Endothelial cell (in vitro differentiated cells): Measurements from ENCODE around the gene AFMID. TPM values are rescaled to one million over a fixed set of nuclear protein-coding genes. Genes with fewer than 3 reads are reported as not detected.

ENCODE experiments used
- DNase-seq: peaks from one replicate; pipeline ENCODE4 v3.0.0; 2021; ENCODE audit warnings: low spot score
- H3K27ac Mint-ChIP-seq: one replicate; pipeline ENCODE4 v1.8.0; 2021; ENCODE audit warnings: mixed read lengths, inconsistent platforms; ENCODE audit not compliant: unreplicated experiment
- H3K27me3 Mint-ChIP-seq: one replicate; pipeline ENCODE4 v1.8.0; 2021; ENCODE audit warnings: mild to moderate bottlenecking, moderate library complexity, mixed read lengths, inconsistent platforms; ENCODE audit not compliant: unreplicated experiment
- H3K36me3 Mint-ChIP-seq: one replicate; pipeline ENCODE4 v1.8.0; 2021; ENCODE audit warnings: mild to moderate bottlenecking, low read depth, mixed read lengths, inconsistent platforms; ENCODE audit not compliant: unreplicated experiment
- H3K4me1 Mint-ChIP-seq: one replicate; pipeline ENCODE4 v1.8.0; 2021; ENCODE audit warnings: mild to moderate bottlenecking, mixed read lengths, inconsistent platforms; ENCODE audit not compliant: unreplicated experiment
- H3K4me3 Mint-ChIP-seq: one replicate; pipeline ENCODE4 v1.8.0; 2021; ENCODE audit warnings: mild to moderate bottlenecking, mixed read lengths, inconsistent platforms; ENCODE audit not compliant: unreplicated experiment
- H3K9me3 Mint-ChIP-seq: one replicate; pipeline ENCODE4 v1.8.0; 2021; ENCODE audit warnings: mixed read lengths, inconsistent platforms; ENCODE audit not compliant: unreplicated experiment
- total RNA-seq: library from RNA; stranded (reverse); fragmentation: NEBNext Ultra II Directional; extraction: Animal tissue kit (Norgen Biotek cat#: 25700); gene quantifications from one replicate; pipeline ENCODE4 v1.2.1, GENCODE V29; 2021; ENCODE audit not compliant: unreplicated experiment
- TF ChIP-seq, protein P1 (sequence below): fragments of 200-600 bp; sonication (generic); IDR thresholded peaks from one replicate; pipeline ENCODE4 v1.5.0; 2021; ENCODE audit warnings: antibody characterized with exemption; ENCODE audit not compliant: unreplicated experiment

Gene AFMID
- total RNA-seq, 1 donor from 2014 or later, result 135 TPM

DNA sequence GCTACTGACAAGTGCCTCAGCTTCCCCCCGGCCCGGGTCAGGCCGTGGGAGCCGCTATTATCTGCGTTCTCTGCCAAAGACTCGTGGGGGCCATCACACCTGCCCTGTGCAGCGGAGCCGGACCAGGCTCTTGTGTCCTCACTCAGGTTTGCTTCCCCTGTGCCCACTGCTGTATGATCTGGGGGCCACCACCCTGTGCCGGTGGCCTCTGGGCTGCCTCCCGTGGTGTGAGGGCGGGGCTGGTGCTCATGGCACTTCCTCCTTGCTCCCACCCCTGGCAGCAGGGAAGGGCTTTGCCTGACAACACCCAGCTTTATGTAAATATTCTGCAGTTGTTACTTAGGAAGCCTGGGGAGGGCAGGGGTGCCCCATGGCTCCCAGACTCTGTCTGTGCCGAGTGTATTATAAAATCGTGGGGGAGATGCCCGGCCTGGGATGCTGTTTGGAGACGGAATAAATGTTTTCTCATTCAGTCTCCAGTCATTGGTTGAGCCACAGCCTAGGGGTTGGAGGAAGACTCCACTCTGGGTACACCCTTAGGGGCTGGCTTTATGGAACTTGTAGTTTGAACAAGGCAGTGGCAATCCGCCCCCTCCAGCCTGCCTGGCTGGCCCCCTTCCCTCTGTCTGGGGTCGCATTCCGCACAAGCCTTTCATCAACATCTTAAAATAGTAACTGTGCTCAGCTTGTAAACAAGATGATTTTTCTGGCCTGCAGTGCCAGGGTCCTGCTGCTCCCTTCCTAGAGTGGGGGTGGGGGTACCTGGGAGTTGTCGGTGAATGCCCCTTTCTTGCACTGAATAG lies 14.7 kb upstream of the AFMID start:
- no peak overlapping the region for H3K4me3 Mint-ChIP-seq
- H3K27ac Mint-ChIP-seq, result no peak overlapping the region
- no peaks in the 10 kb centered on the region for H3K9me3 Mint-ChIP-seq
- TF ChIP-seq, protein P1, sequence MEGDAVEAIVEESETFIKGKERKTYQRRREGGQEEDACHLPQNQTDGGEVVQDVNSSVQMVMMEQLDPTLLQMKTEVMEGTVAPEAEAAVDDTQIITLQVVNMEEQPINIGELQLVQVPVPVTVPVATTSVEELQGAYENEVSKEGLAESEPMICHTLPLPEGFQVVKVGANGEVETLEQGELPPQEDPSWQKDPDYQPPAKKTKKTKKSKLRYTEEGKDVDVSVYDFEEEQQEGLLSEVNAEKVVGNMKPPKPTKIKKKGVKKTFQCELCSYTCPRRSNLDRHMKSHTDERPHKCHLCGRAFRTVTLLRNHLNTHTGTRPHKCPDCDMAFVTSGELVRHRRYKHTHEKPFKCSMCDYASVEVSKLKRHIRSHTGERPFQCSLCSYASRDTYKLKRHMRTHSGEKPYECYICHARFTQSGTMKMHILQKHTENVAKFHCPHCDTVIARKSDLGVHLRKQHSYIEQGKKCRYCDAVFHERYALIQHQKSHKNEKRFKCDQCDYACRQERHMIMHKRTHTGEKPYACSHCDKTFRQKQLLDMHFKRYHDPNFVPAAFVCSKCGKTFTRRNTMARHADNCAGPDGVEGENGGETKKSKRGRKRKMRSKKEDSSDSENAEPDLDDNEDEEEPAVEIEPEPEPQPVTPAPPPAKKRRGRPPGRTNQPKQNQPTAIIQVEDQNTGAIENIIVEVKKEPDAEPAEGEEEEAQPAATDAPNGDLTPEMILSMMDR, result no peak
- DNase-seq, result no peak
- H3K4me1 Mint-ChIP-seq, result peaks cover 10% of the 10 kb centered on the region
- H3K36me3 Mint-ChIP-seq, result peaks cover 15% of the 10 kb centered on the region
- peaks cover 6% of the 10 kb centered on the region for H3K27me3 Mint-ChIP-seq

DNA sequence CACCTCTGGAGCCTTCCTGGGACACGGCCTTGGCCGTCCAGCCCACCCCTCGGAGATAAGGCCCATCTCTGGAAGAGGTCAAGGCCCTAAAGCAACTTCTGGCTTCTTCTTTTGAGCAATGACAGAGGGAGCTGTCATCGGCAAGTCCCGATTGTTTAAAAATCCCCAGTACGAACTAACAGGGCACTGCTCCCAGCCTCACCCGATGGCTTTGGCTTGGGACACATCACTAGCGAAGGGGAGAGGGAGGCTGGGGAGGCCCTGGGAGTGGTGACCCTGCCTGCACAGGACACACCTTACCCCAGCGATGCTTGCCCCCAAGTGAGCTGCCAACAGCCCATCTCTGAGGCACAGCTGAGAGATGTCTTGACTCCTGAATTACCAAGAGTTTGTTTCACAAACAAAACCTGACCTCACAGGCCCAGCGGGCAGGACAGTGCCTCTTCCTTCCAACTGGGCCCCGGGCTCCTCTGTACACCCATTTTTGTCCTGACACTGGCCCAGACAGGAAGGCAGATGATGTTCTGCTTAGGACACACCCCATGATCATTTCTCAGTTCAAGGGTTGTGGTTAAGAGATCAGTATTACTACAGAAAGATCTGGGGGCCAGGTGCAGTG lies 14.0 kb upstream of the AFMID start:
- H3K36me3 Mint-ChIP-seq, result peaks cover 15% of the 10 kb centered on the region
- TF ChIP-seq, protein P1, result no peak
- no peaks in the 10 kb centered on the region for H3K9me3 Mint-ChIP-seq
- peaks cover 5% of the 10 kb centered on the region for H3K27me3 Mint-ChIP-seq
- DNase-seq, result no peak
- peaks cover 10% of the 10 kb centered on the region for H3K4me1 Mint-ChIP-seq
- peak overlapping the region; percentile 67 for H3K4me3 Mint-ChIP-seq
- H3K27ac Mint-ChIP-seq, result no peak overlapping the region

DNA sequence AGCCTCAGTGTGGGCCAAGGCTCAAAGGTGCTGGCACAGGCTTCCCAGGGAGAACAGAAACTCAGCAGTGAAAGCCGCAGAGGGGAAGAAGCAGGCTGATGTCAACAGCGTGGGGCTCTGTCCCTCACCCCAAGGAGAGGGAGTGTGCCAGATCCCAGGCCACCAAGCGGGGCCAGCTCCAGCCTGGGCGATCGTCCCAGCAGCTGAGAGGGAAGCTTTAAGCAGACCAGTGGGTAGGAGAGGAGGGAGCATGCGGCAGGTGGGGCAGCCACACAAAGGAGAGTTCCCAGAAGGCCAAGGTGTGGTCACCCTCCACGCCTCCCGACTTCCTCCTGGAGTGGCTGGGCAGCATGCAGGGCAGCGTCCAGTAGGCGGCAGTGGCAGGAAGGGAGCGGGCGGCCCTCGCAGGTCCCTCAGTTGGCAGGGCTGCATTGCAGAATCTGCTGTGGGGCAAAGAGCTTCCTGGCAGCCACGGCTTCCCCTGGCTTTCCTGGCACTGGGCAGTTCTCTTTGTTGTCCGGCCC lies 12.8 kb upstream of the AFMID start:
- TF ChIP-seq, protein P1, result no peak
- DNase-seq, result no peak
- Mint-ChIP-seq H3K4me3 (no peak overlapping the region), H3K9me3 (no peaks in the 10 kb centered on the region), H3K27ac (no peak overlapping the region), H3K27me3 (peaks cover 5% of the 10 kb centered on the region), H3K36me3 (peaks cover 15% of the 10 kb centered on the region), H3K4me1 (peaks cover 10% of the 10 kb centered on the region)

DNA sequence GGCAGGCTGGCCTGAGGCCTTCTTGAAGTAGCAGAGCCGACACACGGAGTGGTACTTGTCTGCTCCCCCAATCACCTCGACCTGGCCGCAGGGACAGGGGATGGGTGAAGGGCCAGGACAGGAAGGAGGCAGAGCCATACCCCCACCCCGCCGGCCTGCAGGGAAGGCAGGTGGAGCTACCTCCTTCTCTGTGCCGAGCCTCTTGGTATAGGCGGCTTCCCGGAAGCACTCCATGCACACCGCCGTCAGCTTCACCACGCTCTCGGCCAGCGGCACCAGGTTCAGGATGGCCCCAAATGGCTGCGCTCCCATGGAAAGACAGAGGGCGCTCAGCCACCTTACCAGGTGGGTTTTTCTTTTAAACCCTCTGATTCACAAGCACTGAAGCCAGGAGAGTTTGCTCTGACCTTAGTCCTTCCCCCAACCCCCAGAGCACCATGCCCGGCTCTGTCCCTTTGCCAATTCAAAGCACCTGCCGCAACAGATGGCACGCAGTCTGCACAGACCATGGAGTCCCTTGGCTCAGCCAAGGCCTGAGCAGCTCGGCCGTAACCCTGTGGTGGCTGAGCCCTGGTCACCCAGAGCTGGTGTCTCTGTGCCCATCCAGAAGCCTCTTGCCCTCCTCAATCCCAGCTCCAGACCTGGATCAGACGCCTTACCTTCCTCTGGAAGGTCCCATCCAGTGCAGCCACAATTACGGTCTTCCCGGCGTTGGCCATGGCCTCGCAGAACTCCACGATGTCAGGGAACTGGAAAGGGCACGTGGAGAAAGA lies 12.1 kb upstream of the AFMID start:
- TF ChIP-seq, protein P1, result peak; percentile 17

More for the DNA sequence above, 12.1 kb upstream of the AFMID start:
- Mint-ChIP-seq H3K9me3 (no peaks in the 10 kb centered on the region), H3K27ac (no peak overlapping the region), H3K4me1 (peaks cover 10% of the 10 kb centered on the region), H3K4me3 (no peak overlapping the region), H3K27me3 (peaks cover 5% of the 10 kb centered on the region), H3K36me3 (peaks cover 15% of the 10 kb centered on the region)
- no peak for DNase-seq
